PFSK-1 (cell line): ENCODE results near the gene WNT3.

Experiments used
- FOXP2 ChIP-seq: optimal IDR thresholded peaks from 2 replicates; pipeline ENCODE3; 2011; ENCODE audit warnings: borderline replicate concordance, control low read depth, inconsistent platforms; ENCODE audit not compliant: insufficient read depth; ENCODE audit errors: extremely low read length, extremely low read depth
- POLR2AphosphoS5 ChIP-seq: IDR thresholded peaks from 2 replicates; pipeline ENCODE4 v1.6.1; 2012; ENCODE audit warnings: low read depth, mild to moderate bottlenecking, control low read depth, low read length, moderate library complexity
- SIN3A ChIP-seq: IDR thresholded peaks from 2 replicates; pipeline ENCODE4 v1.6.1; 2012; ENCODE audit warnings: mild to moderate bottlenecking, low read length, moderate library complexity, borderline replicate concordance; ENCODE audit not compliant: insufficient read depth
- TAF1 ChIP-seq: IDR thresholded peaks from 2 replicates; pipeline ENCODE4 v1.6.1; 2012; ENCODE audit warnings: low read length, control low read depth, borderline replicate concordance; ENCODE audit not compliant: insufficient read depth
- TF ChIP-seq, protein P1 (sequence below), 2 experiments: IDR thresholded peaks; 2 replicates each; pipeline versions ENCODE4 v1.6.1 to v1.8.0; 2011 to 2012; ENCODE audit warnings: low read depth in 2 of 2, low read length in 2 of 2, control low read depth in 1 of 2, inconsistent platforms in 1 of 2, mild to moderate bottlenecking in 1 of 2, moderate library complexity in 1 of 2; ENCODE audit not compliant: insufficient read depth in 1 of 2

GRCh38 chr17:46788796-46789195 is 29.7 kb downstream of the WNT3 start:
- TF ChIP-seq, protein P1, sequence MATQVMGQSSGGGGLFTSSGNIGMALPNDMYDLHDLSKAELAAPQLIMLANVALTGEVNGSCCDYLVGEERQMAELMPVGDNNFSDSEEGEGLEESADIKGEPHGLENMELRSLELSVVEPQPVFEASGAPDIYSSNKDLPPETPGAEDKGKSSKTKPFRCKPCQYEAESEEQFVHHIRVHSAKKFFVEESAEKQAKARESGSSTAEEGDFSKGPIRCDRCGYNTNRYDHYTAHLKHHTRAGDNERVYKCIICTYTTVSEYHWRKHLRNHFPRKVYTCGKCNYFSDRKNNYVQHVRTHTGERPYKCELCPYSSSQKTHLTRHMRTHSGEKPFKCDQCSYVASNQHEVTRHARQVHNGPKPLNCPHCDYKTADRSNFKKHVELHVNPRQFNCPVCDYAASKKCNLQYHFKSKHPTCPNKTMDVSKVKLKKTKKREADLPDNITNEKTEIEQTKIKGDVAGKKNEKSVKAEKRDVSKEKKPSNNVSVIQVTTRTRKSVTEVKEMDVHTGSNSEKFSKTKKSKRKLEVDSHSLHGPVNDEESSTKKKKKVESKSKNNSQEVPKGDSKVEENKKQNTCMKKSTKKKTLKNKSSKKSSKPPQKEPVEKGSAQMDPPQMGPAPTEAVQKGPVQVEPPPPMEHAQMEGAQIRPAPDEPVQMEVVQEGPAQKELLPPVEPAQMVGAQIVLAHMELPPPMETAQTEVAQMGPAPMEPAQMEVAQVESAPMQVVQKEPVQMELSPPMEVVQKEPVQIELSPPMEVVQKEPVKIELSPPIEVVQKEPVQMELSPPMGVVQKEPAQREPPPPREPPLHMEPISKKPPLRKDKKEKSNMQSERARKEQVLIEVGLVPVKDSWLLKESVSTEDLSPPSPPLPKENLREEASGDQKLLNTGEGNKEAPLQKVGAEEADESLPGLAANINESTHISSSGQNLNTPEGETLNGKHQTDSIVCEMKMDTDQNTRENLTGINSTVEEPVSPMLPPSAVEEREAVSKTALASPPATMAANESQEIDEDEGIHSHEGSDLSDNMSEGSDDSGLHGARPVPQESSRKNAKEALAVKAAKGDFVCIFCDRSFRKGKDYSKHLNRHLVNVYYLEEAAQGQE (IDR thresholded peaks at IDR 0.05; ENCODE audit: insufficient read depth in 1 of 2, low read depth in 2 of 2, low read length in 2 of 2): no peak
- TF ChIP-seq TAF1: no peak
- TF ChIP-seq POLR2AphosphoS5: no peak
- TF ChIP-seq SIN3A: no peak
- TF ChIP-seq FOXP2: no peak
